Thymus (tissue), 11 donors: ENCODE measurements around the gene SLN. TPM values are rescaled to one million over a fixed set of nuclear protein-coding genes. Genes with fewer than 3 reads are reported as not detected.
A peak's percentile ranks its signal among the peaks of the same experiment; 100 is the strongest.

ENCODE experiments used
- DNase-seq, 9 donors: peaks; one replicate each; pipeline ENCODE4 v3.0.0-alpha.2; 2013; ENCODE audit warnings: low spot score in 9 of 9, low read depth in 6 of 9, missing footprints in 1 of 9
- H3K27ac ChIP-seq, 2 donors: one replicate each; pipeline ENCODE4 v1.5.1; 2013; ENCODE audit warnings: control low read depth in 1 of 2, low read depth in 1 of 2, low read length in 1 of 2, mild to moderate bottlenecking in 1 of 2, moderate library complexity in 1 of 2
- H3K27me3 ChIP-seq, 2 donors: one replicate each; pipeline ENCODE4 v1.5.1; 2013; ENCODE audit warnings: low read length in 1 of 2; ENCODE audit not compliant: control insufficient read depth in 2 of 2, insufficient read depth in 1 of 2
- H3K36me3 ChIP-seq, 2 donors: one replicate each; pipeline ENCODE4 v1.5.1; 2013; ENCODE audit warnings: low read length in 1 of 2, mild to moderate bottlenecking in 1 of 2, moderate library complexity in 1 of 2; ENCODE audit not compliant: control insufficient read depth in 2 of 2, insufficient read depth in 2 of 2
- H3K4me1 ChIP-seq, 2 donors: one replicate each; pipeline ENCODE4 v1.5.1; 2013; ENCODE audit warnings: low read length in 2 of 2; ENCODE audit not compliant: control insufficient read depth in 2 of 2, insufficient read depth in 2 of 2
- H3K4me3 ChIP-seq, 2 donors: one replicate each; pipeline ENCODE4 v1.5.1; 2013; ENCODE audit warnings: low read length in 2 of 2, control low read depth in 1 of 2, mild to moderate bottlenecking in 1 of 2
- H3K9me3 ChIP-seq, 2 donors: one replicate each; pipeline ENCODE4 v1.5.1; 2013; ENCODE audit warnings: low read length in 1 of 2, mild to moderate bottlenecking in 1 of 2; ENCODE audit not compliant: control insufficient read depth in 2 of 2, insufficient read depth in 1 of 2
- WGBS: extraction: QIAGEN DNeasy Blood & Tissue Kit; methylation state at CpG from one replicate; pipeline ENCODE4 v1.1.7; 2013; 5-methylcytosine and 5-hydroxymethylcytosine counted together
- polyA plus RNA-seq: library from polyadenylated mRNA; stranded (reverse); fragments of 200-250 nt; gene quantifications from one replicate; pipeline ENCODE4 v1.2.3, GENCODE V29; 2013
- total RNA-seq: library from RNA; stranded (reverse); fragments of 120-200 nt; gene quantifications from one replicate; pipeline ENCODE4 v1.2.4, GENCODE V29; 2013
- donor health status: healthy.

The SLN gene
- total and polyA plus RNA-seq, 2 donors: 2.6 to 8.7 TPM

GRCh38 chr11:107696140-107696539, 15.7 kb downstream of the SLN start:
- H3K27ac ChIP-seq: no peak overlapping the region
- H3K9me3 ChIP-seq: no peaks in the 10 kb centered on the region
- no peak for DNase-seq
- 70% methylated on average over 1 of the region's 1 CpG for WGBS
- H3K36me3 ChIP-seq: no peaks in the 10 kb centered on the region
- H3K27me3 ChIP-seq: no peaks in the 10 kb centered on the region
- no peak overlapping the region for H3K4me3 ChIP-seq
- no peaks in the 10 kb centered on the region for H3K4me1 ChIP-seq

GRCh38 chr11:107695446-107695845, 16.4 kb downstream of the SLN start:
- H3K4me3 ChIP-seq: no peak overlapping the region
- H3K36me3 ChIP-seq: no peaks in the 10 kb centered on the region
- no peak for DNase-seq
- H3K27ac ChIP-seq: no peak overlapping the region
- H3K4me1 ChIP-seq: no peaks in the 10 kb centered on the region
- WGBS: 80% methylated on average over 1 of the region's 1 CpG
- no peaks in the 10 kb centered on the region for H3K27me3 ChIP-seq
- no peaks in the 10 kb centered on the region for H3K9me3 ChIP-seq

GRCh38 chr11:107691000-107691750, 20.7 kb downstream of the SLN start:
- no peak for DNase-seq
- H3K27me3 ChIP-seq: no peaks in the 10 kb centered on the region
- no peak overlapping the region for H3K27ac ChIP-seq
- WGBS: 93% methylated on average over 3 of the region's 3 CpGs
- no peaks in the 10 kb centered on the region for H3K9me3 ChIP-seq
- H3K4me3 ChIP-seq: no peak overlapping the region
- no peaks in the 10 kb centered on the region for H3K4me1 ChIP-seq
- H3K36me3 ChIP-seq: no peaks in the 10 kb centered on the region

GRCh38 chr11:107689317-107690202, 22.3 kb downstream of the SLN start:
- H3K36me3 ChIP-seq: no peaks in the 10 kb centered on the region
- H3K27me3 ChIP-seq: no peaks in the 10 kb centered on the region
- H3K27ac ChIP-seq: no peak overlapping the region
- peak; percentile 4 to 53 (median 15) for DNase-seq
- no peaks in the 10 kb centered on the region for H3K9me3 ChIP-seq
- 56% methylated on average over 11 of the region's 11 CpGs for WGBS
- H3K4me1 ChIP-seq: no peaks in the 10 kb centered on the region
- H3K4me3 ChIP-seq: no peak overlapping the region

- Histone ChIP-seq H3K9me3 (no peaks in the 10 kb centered on the region), H3K4me1 (no peaks in the 10 kb centered on the region), H3K36me3 (no peaks in the 10 kb centered on the region), H3K4me3 (no peak overlapping the region), H3K27ac (no peak overlapping the region), H3K27me3 (no peaks in the 10 kb centered on the region)
- whole genome bisulfite sequencing: 87% methylated on average over 6 of the region's 6 CpGs
- DNase-seq: no peak
Measured at GRCh38 chr11:107688322-107688918, 23.4 kb downstream of the SLN start.

GRCh38 chr11:107683807-107684206, 28.0 kb downstream of the SLN start:
- no peaks in the 10 kb centered on the region for H3K36me3 ChIP-seq
- DNase-seq: no peak
- WGBS: over 99% methylated on average over 2 of the region's 2 CpGs
- H3K9me3 ChIP-seq: no peaks in the 10 kb centered on the region
- H3K4me1 ChIP-seq: no peaks in the 10 kb centered on the region
- H3K27ac ChIP-seq: no peak overlapping the region
- no peaks in the 10 kb centered on the region for H3K27me3 ChIP-seq
- H3K4me3 ChIP-seq: no peak overlapping the region

- no peaks in the 10 kb centered on the region for H3K4me1 ChIP-seq
- no peak for DNase-seq
- no peak overlapping the region for H3K27ac ChIP-seq
Measured at GRCh38 chr11:107683061-107683460, 28.8 kb downstream of the SLN start.

GRCh38 chr11:107682572-107682971, 29.3 kb downstream of the SLN start:
- H3K4me1 ChIP-seq: no peaks in the 10 kb centered on the region
- H3K27ac ChIP-seq: no peak overlapping the region
- H3K27me3 ChIP-seq: no peaks in the 10 kb centered on the region
- no peaks in the 10 kb centered on the region for H3K36me3 ChIP-seq
- no peaks in the 10 kb centered on the region for H3K9me3 ChIP-seq
- DNase-seq: no peak
- 88% methylated on average over 5 of the region's 5 CpGs for WGBS
- no peak overlapping the region for H3K4me3 ChIP-seq

More at GRCh38 chr11:107683061-107683460, 28.8 kb downstream of the SLN start:
- no peaks in the 10 kb centered on the region for H3K9me3 ChIP-seq
- no peaks in the 10 kb centered on the region for H3K27me3 ChIP-seq
- no peak overlapping the region for H3K4me3 ChIP-seq
- no peaks in the 10 kb centered on the region for H3K36me3 ChIP-seq
- 89% methylated on average over 2 of the region's 2 CpGs for WGBS

- no peak overlapping the region for H3K27ac ChIP-seq
- no peak for DNase-seq
- no peaks in the 10 kb centered on the region for H3K9me3 ChIP-seq
- no peak overlapping the region for H3K4me3 ChIP-seq
- H3K36me3 ChIP-seq: no peaks in the 10 kb centered on the region
- no peaks in the 10 kb centered on the region for H3K4me1 ChIP-seq
- H3K27me3 ChIP-seq: no peaks in the 10 kb centered on the region
- 81% methylated on average over 4 of the region's 4 CpGs for WGBS
Measured at GRCh38 chr11:107682171-107682570, 29.7 kb downstream of the SLN start.
